Caco-2 (cell line): Measurements from ENCODE around the gene EMC9. TPM values are rescaled to one million over a fixed set of nuclear protein-coding genes. Genes with fewer than 3 reads are reported as not detected.

Source experiments
- BruUV-seq: library from RNA; stranded (reverse); fragments of 400-500 nt; replicated peaks from 2 replicates; lab custom pipeline; 2021; lab: Mats Ljungman, UMichigan
- CTCF ChIA-PET: fragments of 300-600 bp; sonication (Branson Sonifier 250); formaldehyde crosslinking; loops from one replicate; lab custom pipeline; 2022; ENCODE audit warnings: antibody characterized with exemption; lab: Charles Lee
- POLR2A ChIA-PET: fragments of 300-600 bp; sonication (Branson Sonifier 250); formaldehyde crosslinking; loops from one replicate; lab custom pipeline; 2022; ENCODE audit warnings: antibody characterized with exemption; lab: Charles Lee
- DNase-seq, 2 experiments: peaks; one replicate each; pipeline versions ENCODE4 v3.0.0 to v3.0.0-alpha.2; 2020 to 2022
- H3K27me3 ChIP-seq: replicated peaks from 2 replicates; pipeline ENCODE4 v1.6.0; 2011; ENCODE audit warnings: low read length; ENCODE audit not compliant: control insufficient read depth, insufficient read depth
- H3K36me3 ChIP-seq: 2 replicates; pipeline ENCODE4 v1.5.1; 2011; ENCODE audit warnings: low read length; ENCODE audit not compliant: control insufficient read depth, insufficient read depth
- H3K4me1 ChIP-seq: fragments of 250-450 bp; sonication (Bioruptor Pico); 2 replicates; pipeline ENCODE4 v1.5.1; 2020; ENCODE audit warnings: mild to moderate bottlenecking
- H3K4me3 ChIP-seq: 2 replicates; pipeline ENCODE4 v1.5.1; 2011; ENCODE audit warnings: low read depth, mild to moderate bottlenecking, control low read depth, low read length
- H3K9me3 ChIP-seq: fragments of 250-450 bp; sonication (Bioruptor Pico); 2 replicates; pipeline ENCODE4 v1.5.1; 2020; ENCODE audit warnings: mild to moderate bottlenecking, moderate library complexity
- H3K27ac Mint-ChIP-seq: one replicate; pipeline ENCODE4 v1.8.0; 2022; ENCODE audit warnings: mixed read lengths; ENCODE audit not compliant: unreplicated experiment
- H3K27me3 Mint-ChIP-seq: one replicate; pipeline ENCODE4 v1.8.0; 2022; ENCODE audit warnings: mixed read lengths; ENCODE audit not compliant: insufficient read depth, unreplicated experiment
- H3K36me3 Mint-ChIP-seq: one replicate; pipeline ENCODE4 v1.8.0; 2022; ENCODE audit warnings: mild to moderate bottlenecking, mixed read lengths; ENCODE audit not compliant: insufficient read depth, unreplicated experiment
- H3K4me1 Mint-ChIP-seq: one replicate; pipeline ENCODE4 v1.8.0; 2022; ENCODE audit warnings: low read depth, mixed read lengths; ENCODE audit not compliant: unreplicated experiment
- H3K4me3 Mint-ChIP-seq: one replicate; pipeline ENCODE4 v1.8.0; 2022; ENCODE audit warnings: mild to moderate bottlenecking, moderate library complexity, mixed read lengths; ENCODE audit not compliant: unreplicated experiment
- H3K9me3 Mint-ChIP-seq: one replicate; pipeline ENCODE4 v1.8.0; 2022; ENCODE audit warnings: mixed read lengths; ENCODE audit not compliant: unreplicated experiment
- intact Hi-C: fragments of 100-400 bp; cut with micrococcal nuclease; formaldehyde crosslinking; loops from one replicate; pipeline ENCODE4 v1.10.0; 2022; ENCODE audit not compliant: unreplicated experiment
- total RNA-seq: library from RNA; stranded (reverse); gene quantifications from 2 replicates; pipeline ENCODE4 v1.2.3, GENCODE V29; 2022
- TF ChIP-seq, protein P1 (sequence below), 2 experiments: fragments of 200-600 bp in 1 of 2; IDR thresholded peaks; 1 replicate in 1 of 2; 2 replicates in 1 of 2; pipeline versions ENCODE4 v1.5.1 to v1.8.0; 2011 to 2022; ENCODE audit warnings: antibody characterized with exemption in 1 of 2, control low read depth in 1 of 2, inconsistent platforms in 1 of 2, low read depth in 1 of 2, low read length in 1 of 2, mild to moderate bottlenecking in 1 of 2, moderate library complexity in 1 of 2; ENCODE audit not compliant: insufficient read depth in 1 of 2, severe bottlenecking in 1 of 2, unreplicated experiment in 1 of 2

EMC9 gene
- total RNA-seq, 1 experiment from 2014 or later = 31.1 TPM

DNA sequence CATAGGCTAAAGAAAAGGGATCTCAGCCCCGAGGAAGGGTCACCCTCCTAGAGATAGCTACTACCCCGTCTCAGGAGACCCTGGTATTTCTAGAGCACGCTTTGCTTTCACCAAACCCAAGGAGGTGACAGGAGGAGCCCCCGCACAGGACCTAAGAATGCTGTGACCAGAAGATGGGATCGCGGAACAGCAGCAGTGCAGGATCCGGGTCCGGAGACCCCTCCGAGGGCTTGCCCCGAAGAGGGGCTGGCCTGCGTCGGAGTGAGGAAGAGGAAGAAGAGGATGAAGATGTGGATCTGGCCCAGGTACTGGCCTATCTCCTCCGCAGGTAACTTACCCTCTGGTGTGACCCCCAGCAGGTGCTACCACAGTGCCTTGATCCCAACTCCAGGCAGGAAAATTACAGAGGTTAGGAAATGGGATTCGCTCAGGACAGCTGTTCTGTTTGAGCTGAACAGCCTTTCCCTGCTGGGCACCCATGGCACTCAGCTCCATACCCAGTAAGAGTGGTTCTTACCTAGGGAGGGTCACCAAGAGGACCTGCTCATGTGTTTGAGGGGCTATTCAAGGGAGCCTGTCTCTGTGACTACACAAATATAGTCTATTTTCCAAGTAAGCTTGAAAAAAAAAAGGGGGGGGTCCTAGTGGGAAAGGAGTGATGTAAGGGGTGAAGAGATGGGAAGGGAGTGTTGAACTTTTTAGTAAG lies 25.8 kb downstream of the EMC9 start:
- H3K27ac Mint-ChIP-seq = peak overlapping the region; percentile 98
- Histone ChIP-seq H3K4me3 (peak overlapping the region; percentile 74), H3K4me1 (no peaks in the 10 kb centered on the region), H3K9me3 (no peaks in the 10 kb centered on the region), H3K36me3 (peaks cover 4% of the 10 kb centered on the region), H3K27me3 (no peaks in the 10 kb centered on the region)
- ChIA-PET POLR2A (interaction anchor here (0.6 to 3.3 kb wide), 15 partner anchors 10 to 794 kb away, joined by 3 to 72 read pairs (median 5); partner anchors contain the start of genes CARMIL3, EMC9, IPO4 and IRF9), CTCF (interaction anchor here (1.1 to 3.3 kb wide), 12 partner anchors 10 to 1047 kb away, joined by 3 to 26 read pairs (median 7); partner anchors contain the start of genes EMC9, IRF9, PCK2 and PSME1)
- H3K9me3 Mint-ChIP-seq = no peaks in the 10 kb centered on the region
- intact Hi-C loops = loop anchor here (1.0 to 2.0 kb wide), 3 partner anchors 21 to 73 kb away; partner anchors contain the start of genes IPO4, PSME1 and PSME2
- DNase-seq = no peak
- TF ChIP-seq, protein P1, sequence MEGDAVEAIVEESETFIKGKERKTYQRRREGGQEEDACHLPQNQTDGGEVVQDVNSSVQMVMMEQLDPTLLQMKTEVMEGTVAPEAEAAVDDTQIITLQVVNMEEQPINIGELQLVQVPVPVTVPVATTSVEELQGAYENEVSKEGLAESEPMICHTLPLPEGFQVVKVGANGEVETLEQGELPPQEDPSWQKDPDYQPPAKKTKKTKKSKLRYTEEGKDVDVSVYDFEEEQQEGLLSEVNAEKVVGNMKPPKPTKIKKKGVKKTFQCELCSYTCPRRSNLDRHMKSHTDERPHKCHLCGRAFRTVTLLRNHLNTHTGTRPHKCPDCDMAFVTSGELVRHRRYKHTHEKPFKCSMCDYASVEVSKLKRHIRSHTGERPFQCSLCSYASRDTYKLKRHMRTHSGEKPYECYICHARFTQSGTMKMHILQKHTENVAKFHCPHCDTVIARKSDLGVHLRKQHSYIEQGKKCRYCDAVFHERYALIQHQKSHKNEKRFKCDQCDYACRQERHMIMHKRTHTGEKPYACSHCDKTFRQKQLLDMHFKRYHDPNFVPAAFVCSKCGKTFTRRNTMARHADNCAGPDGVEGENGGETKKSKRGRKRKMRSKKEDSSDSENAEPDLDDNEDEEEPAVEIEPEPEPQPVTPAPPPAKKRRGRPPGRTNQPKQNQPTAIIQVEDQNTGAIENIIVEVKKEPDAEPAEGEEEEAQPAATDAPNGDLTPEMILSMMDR (IDR thresholded peaks at IDR 0.05; ENCODE audit: insufficient read depth in 1 of 2, low read depth in 1 of 2, low read length in 1 of 2, severe bottlenecking in 1 of 2, unreplicated experiment in 1 of 2) = no peak
- BruUV-seq = TSS peak; percentile 68
- peak overlapping the region; percentile 100 for H3K4me3 Mint-ChIP-seq
- peaks cover 36% of the 10 kb centered on the region for H3K36me3 Mint-ChIP-seq
- H3K27me3 Mint-ChIP-seq = no peaks in the 10 kb centered on the region
- peaks cover 13% of the 10 kb centered on the region for H3K4me1 Mint-ChIP-seq

DNA sequence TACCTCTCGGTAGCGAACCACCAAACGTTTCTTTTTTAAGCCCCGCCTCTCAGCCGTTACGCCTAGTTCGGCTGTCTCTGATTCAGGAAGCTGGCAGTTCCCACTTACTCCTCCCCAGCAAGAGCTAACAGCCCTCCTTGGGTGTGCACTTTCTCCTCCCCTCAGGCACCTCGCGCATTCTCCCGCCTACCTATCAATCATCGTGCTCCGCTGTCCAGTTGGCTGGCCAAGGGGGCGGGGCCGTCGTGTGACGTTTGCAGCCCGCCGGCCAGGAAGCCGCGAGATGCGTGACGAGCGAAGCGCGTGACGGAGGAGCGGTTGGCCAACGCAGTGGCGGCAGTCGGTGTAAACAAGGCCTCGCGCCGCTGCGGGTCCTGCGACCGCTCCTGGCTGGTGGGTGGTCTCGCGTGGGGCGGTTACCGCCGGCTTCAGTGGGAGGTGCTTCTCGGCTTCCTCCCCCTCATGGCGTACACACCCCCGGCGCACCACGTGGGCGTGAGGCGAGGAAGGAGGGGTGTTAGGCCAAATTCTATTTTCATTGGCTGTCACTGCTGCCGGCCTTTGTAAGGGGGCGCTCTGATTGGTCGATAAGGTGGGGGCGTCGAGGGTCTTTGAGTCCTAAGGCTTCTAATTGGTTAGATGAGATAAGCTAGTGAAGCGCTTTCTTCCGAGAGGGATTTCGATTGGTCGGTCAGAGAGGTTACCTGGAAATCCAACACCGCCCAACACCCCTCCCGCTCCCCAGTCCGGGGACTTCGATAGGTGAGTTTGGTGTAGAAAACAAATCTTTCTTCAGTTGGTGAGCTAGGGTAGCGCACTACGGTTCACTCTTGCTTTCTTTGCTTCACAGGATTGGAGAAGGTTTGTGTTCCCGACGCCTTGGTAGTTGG lies 26.6 kb downstream of the EMC9 start, which contains the start of the genes DCAF11 and NRL:
Gene DCAF11, plus strand, starts transcription at position 246 of the 890 bp plus-strand sequence. CDS start 818 bp downstream, outside the sequence.
Gene NRL, minus strand, starts transcription at position 418 of the 890 bp plus-strand sequence. CDS start 32,101 bp downstream, outside the sequence.
- ChIA-PET POLR2A (interaction anchor here (0.6 to 3.3 kb wide), 21 partner anchors 11 to 794 kb away, joined by 3 to 72 read pairs (median 5); partner anchors contain the start of genes CARMIL3, CHMP4A, DHRS4L2 and EMC9), CTCF (interaction anchor here (1.0 to 3.3 kb wide), 14 partner anchors 9 to 1046 kb away, joined by 3 to 26 read pairs (median 5); partner anchors contain the start of genes EMC9, IRF9, PCK2 and PSME1)
- no peaks in the 10 kb centered on the region for H3K27me3 Mint-ChIP-seq
- Histone ChIP-seq H3K9me3 (no peaks in the 10 kb centered on the region), H3K4me1 (no peaks in the 10 kb centered on the region), H3K4me3 (peak within 1 kb of the TSS; percentile 77), H3K27me3 (no peaks in the 10 kb centered on the region), H3K36me3 (peaks cover 3% of the 10 kb centered on the region; the same call in 1 of the 2 replicates)
- H3K9me3 Mint-ChIP-seq = no peaks in the 10 kb centered on the region
- intact Hi-C loops = loop anchor here (1.0 to 2.0 kb wide), 6 partner anchors 20 to 74 kb away; partner anchors contain the start of genes EMC9, IPO4, IRF9 and PCK2
- DNase-seq = peak; percentile 98 to 99
- peaks cover 13% of the 10 kb centered on the region for H3K4me1 Mint-ChIP-seq
- no TSS peak for BruUV-seq
- peaks cover 35% of the 10 kb centered on the region for H3K36me3 Mint-ChIP-seq
- peak within 1 kb of the TSS; percentile 100 for H3K4me3 Mint-ChIP-seq
- peak within 1 kb of the TSS; percentile 98 for H3K27ac Mint-ChIP-seq
- TF ChIP-seq, protein P1 (IDR thresholded peaks at IDR 0.05; ENCODE audit: insufficient read depth in 1 of 2, low read depth in 1 of 2, low read length in 1 of 2, severe bottlenecking in 1 of 2, unreplicated experiment in 1 of 2) = no peak
